Measurements from ENCODE around the gene ZNF584.

Gene ZNF584

DNA sequence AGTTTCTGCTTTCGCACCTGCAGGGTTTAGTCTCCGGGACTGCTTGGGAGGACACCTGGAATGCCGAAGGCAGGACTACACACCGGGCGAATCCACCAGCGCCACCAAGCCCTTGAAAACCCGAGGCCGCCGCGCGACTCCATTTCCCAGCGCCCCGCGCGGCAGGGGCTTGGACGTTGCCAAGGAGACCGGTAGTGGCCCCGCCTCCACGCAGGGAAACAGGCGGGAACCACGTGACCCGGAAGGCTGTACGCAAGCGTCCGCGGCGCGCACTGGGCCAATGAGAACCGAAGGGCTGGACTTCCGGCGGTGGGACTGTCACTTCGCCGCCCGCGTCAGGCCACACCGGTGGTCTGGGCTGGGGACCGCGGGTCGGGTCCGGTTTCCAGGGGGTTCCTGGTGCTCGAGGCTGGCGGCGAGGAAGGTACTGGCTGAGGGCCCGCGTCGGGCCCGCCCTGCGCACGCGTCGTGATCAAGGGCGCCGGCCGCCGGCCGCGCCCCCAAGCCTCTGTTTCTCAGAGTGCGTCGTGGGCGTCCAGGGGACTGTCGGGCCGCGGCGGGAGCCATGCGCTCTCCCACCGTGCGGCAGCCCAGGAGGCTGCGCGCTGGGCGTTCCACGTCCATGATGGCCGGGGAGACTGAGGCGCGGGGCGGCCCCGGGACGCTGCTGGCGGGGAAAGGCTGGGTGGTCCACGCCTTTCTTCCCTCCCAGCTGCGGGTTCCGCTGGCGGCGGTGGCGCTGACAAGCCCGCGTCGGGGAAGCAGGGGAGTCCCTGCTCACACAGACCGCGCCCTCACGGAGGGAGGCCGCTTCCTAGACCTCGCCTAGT, 58.5 kb downstream of the ZNF584 start, which contains the start of gene ZNF324:
Gene ZNF324, plus strand, starts transcription at position 321 of the 830 bp plus-strand sequence. CDS start 2,106 bp downstream, outside the sequence.
- DNase-seq (peak; percentile 97), ATAC-seq (ENCODE audit: insufficient read depth, low read depth) (peak; percentile 92)
- peak within 1 kb of the TSS; percentile 88 for H3K4me2 ChIP-seq (ENCODE audit: insufficient read depth, low read length)
- peaks cover 28% of the 10 kb centered on the region for H3K4me1 ChIP-seq (ENCODE audit: insufficient read depth, low read length)
- H3K79me2 ChIP-seq (ENCODE audit: insufficient read depth, low read length): peaks cover 26% of the 10 kb centered on the region
- peak within 1 kb of the TSS; percentile 62 for H3K27ac ChIP-seq (ENCODE audit: low read length)
- H3K27me3 ChIP-seq (ENCODE audit: insufficient read depth, low read length, poor library complexity): no peaks in the 10 kb centered on the region
- H4K20me1 ChIP-seq (ENCODE audit: insufficient read depth, low read length): peaks cover 22% of the 10 kb centered on the region
- peak within 1 kb of the TSS; percentile 71 for H3K9ac ChIP-seq (ENCODE audit: low read depth, low read length)
- H3K36me3 ChIP-seq (ENCODE audit: insufficient read depth, low read length): peaks cover 26% of the 10 kb centered on the region
- peak within 1 kb of the TSS; percentile 71 to 96 for H3K4me3 ChIP-seq (ENCODE audit: low read depth in 1 of 2, low read length in 2 of 2)
- H3K9me3 ChIP-seq (ENCODE audit: insufficient read depth, low read length, severe bottlenecking): no peaks in the 10 kb centered on the region
- H2AFZ ChIP-seq (ENCODE audit: low read depth, low read length): peak within 1 kb of the TSS; percentile 86
- TF ChIP-seq, protein P1, sequence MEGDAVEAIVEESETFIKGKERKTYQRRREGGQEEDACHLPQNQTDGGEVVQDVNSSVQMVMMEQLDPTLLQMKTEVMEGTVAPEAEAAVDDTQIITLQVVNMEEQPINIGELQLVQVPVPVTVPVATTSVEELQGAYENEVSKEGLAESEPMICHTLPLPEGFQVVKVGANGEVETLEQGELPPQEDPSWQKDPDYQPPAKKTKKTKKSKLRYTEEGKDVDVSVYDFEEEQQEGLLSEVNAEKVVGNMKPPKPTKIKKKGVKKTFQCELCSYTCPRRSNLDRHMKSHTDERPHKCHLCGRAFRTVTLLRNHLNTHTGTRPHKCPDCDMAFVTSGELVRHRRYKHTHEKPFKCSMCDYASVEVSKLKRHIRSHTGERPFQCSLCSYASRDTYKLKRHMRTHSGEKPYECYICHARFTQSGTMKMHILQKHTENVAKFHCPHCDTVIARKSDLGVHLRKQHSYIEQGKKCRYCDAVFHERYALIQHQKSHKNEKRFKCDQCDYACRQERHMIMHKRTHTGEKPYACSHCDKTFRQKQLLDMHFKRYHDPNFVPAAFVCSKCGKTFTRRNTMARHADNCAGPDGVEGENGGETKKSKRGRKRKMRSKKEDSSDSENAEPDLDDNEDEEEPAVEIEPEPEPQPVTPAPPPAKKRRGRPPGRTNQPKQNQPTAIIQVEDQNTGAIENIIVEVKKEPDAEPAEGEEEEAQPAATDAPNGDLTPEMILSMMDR (IDR thresholded peaks at IDR 0.05; ENCODE audit: borderline replicate concordance, extremely low read depth, low read length, poor library complexity, severe bottlenecking): peak; percentile 25
- no peak for TF ChIP-seq EZH2 (IDR thresholded peaks at IDR 0.05; ENCODE audit: borderline replicate concordance, low read depth, low read length, severe bottlenecking)

Data from DND-41 (cell line).